Hepatocyte (in vitro differentiated cells): ENCODE data around the gene TMPRSS6. TPM values are rescaled to one million over a fixed set of nuclear protein-coding genes. Genes with fewer than 3 reads are reported as not detected.

ENCODE experiments used
- DNase-seq: peaks from one replicate; pipeline ENCODE4 v3.0.0-alpha.2; 2016; ENCODE audit warnings: low spot score
- H2AFZ ChIP-seq: fragments of 200-600 bp; sonication (generic); 2 replicates; pipeline ENCODE4 v1.6.0; 2016; ENCODE audit warnings: antibody characterized with exemption, mild to moderate bottlenecking
- H3K27ac ChIP-seq: fragments of 200-600 bp; sonication (generic); 2 replicates; pipeline ENCODE4 v1.5.1; 2016; ENCODE audit warnings: mild to moderate bottlenecking
- H3K27me3 ChIP-seq: fragments of 200-600 bp; sonication (generic); 2 replicates; pipeline ENCODE4 v1.6.1; 2016
- H3K36me3 ChIP-seq: fragments of 200-600 bp; sonication (generic); replicated peaks from 2 replicates; pipeline ENCODE4 v1.5.1; 2016; ENCODE audit warnings: low read depth; ENCODE audit not compliant: insufficient read depth
- H3K4me1 ChIP-seq: fragments of 200-600 bp; sonication (generic); 2 replicates; pipeline ENCODE4 v1.5.1; 2016; ENCODE audit warnings: mild to moderate bottlenecking, moderate library complexity; ENCODE audit not compliant: insufficient read depth
- H3K4me2 ChIP-seq: fragments of 200-600 bp; sonication (generic); 2 replicates; pipeline ENCODE4 v1.6.0; 2016
- H3K4me3 ChIP-seq: fragments of 200-600 bp; sonication (generic); 2 replicates; pipeline ENCODE4 v1.5.1; 2016; ENCODE audit warnings: mild to moderate bottlenecking
- H3K79me2 ChIP-seq: fragments of 200-600 bp; sonication (generic); 2 replicates; pipeline ENCODE4 v1.6.0; 2017; ENCODE audit warnings: mild to moderate bottlenecking
- H3K9me2 ChIP-seq: fragments of 200-600 bp; sonication (generic); replicated peaks from 2 replicates; pipeline ENCODE4 v1.6.0; 2017; ENCODE audit warnings: mild to moderate bottlenecking; ENCODE audit not compliant: insufficient read depth
- H3K9me3 ChIP-seq: fragments of 200-600 bp; sonication (generic); 2 replicates; pipeline ENCODE4 v1.5.1; 2016; ENCODE audit warnings: low read depth, mild to moderate bottlenecking
- H4K20me1 ChIP-seq: fragments of 200-600 bp; sonication (generic); 2 replicates; pipeline ENCODE4 v1.6.0; 2016; ENCODE audit warnings: mild to moderate bottlenecking; ENCODE audit not compliant: insufficient read depth, poor library complexity, severe bottlenecking
- CTCF ChIP-seq: fragments of 200-600 bp; sonication (generic); IDR thresholded peaks from 2 replicates; pipeline ENCODE4 v1.5.1; 2016; ENCODE audit warnings: antibody characterized with exemption, mild to moderate bottlenecking; ENCODE audit not compliant: poor library complexity
- EZH2 ChIP-seq: fragments of 200-600 bp; sonication (generic); IDR thresholded peaks from 2 replicates; pipeline ENCODE4 v1.6.1; 2016; ENCODE audit warnings: antibody characterized with exemption, mild to moderate bottlenecking, borderline replicate concordance
- EZH2phosphoT487 ChIP-seq: fragments of 200-600 bp; sonication (generic); IDR thresholded peaks from one replicate; pipeline ENCODE4 v1.6.1; 2018; ENCODE audit warnings: antibody characterized with exemption, mild to moderate bottlenecking, low read depth, moderate library complexity; ENCODE audit not compliant: unreplicated experiment, severe bottlenecking
- WGBS: methylation state at CpG from one replicate; pipeline ENCODE4 v1.1.6; 2016; ENCODE audit warnings: low lambda C conversion rate; ENCODE audit errors: missing lambda C conversion rate; 5-methylcytosine and 5-hydroxymethylcytosine counted together
- polyA plus RNA-seq: library from polyadenylated mRNA; unstranded; fragments of >200 nt; fragmentation: Nextera tagmentation; extraction: Ambion mirVana; gene quantifications from 2 replicates; pipeline ENCODE4 v1.2.1, GENCODE V29; 2016
- total RNA-seq: library from RNA; depleted of rRNA; stranded (reverse); fragments of >200 nt; gene quantifications from 2 replicates; pipeline ENCODE4 v1.2.3, GENCODE V29; 2014

The TMPRSS6 gene
- 43.3 and 49.8 TPM in 2 replicates for total RNA-seq
- 21.3 and 34.4 TPM in 2 replicates for polyA plus RNA-seq

DNA sequence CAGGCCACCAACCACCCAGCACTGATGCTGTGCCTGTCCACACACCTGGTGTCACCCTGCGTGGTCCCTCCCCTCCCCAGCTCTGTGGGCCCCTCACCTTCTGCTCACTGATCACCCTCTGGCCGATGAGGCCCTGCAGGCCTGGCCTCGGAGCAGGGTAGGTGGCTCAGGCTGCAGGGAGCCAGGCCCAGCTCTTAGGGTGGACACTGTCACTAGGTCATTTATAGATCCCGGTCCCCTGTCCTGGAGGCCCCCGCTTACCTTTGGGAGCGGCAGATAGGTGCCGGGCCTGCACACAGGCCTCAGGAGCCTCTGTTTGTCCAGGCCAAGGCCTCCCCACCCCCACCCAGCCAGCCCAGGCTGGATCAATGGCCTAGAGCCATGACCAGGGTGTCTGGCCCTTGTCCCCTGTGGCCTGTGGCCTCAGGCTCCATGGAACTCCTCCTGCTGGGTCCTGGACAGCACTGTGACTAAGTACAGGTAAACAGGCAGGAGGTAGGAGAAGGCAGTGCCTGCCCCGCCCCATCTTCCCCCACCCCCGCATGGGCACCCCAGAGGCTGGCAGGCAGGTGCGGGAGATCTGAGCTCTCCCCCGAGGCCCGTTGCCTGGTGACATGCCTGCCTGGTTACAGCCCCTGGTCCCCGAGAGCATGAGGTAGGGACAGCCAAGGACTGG, at the start of gene TMPRSS6:
Gene TMPRSS6, minus strand, starts transcription at position 472 of the 676 bp plus-strand sequence. CDS start 6,296 bp downstream, outside the sequence.
- DNase-seq: peak; percentile 69
- WGBS: 63% methylated on average over 13 of the region's 13 CpGs
- H4K20me1 ChIP-seq: no peaks in the 10 kb centered on the region
- H3K9me2 ChIP-seq: no peaks in the 10 kb centered on the region
- TF ChIP-seq EZH2phosphoT487: no peak
- no peak for TF ChIP-seq EZH2
- TF ChIP-seq CTCF: no peak
- no peaks in the 10 kb centered on the region for H3K36me3 ChIP-seq
- H3K27ac ChIP-seq: peak within 1 kb of the TSS; percentile 78
- peak within 1 kb of the TSS; percentile 51 for H3K4me2 ChIP-seq
- H3K79me2 ChIP-seq: no peaks in the 10 kb centered on the region
- no peak within 1 kb of the TSS for H3K4me3 ChIP-seq
- no peaks in the 10 kb centered on the region for H3K9me3 ChIP-seq
- H3K27me3 ChIP-seq: no peaks in the 10 kb centered on the region
- H2AFZ ChIP-seq: no peak within 1 kb of the TSS
- H3K4me1 ChIP-seq: peaks cover 27% of the 10 kb centered on the region

DNA sequence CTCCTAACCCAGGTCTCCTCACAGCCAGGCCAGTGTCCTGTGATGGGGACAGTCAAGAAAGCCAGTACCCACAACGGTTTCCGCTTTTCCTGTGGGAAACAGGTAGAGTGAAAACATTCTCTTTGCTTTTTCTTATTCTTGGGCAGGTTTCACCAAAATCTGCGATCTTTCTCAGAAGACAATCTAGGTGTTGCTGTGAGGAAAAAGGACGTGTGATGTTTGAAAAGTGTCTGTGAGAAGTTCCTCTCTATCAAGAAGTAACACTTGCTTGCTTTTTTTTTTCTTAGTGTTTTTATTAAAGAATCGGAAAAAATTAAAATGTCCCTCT, 49.4 kb upstream of the TMPRSS6 start:
- TF ChIP-seq EZH2phosphoT487 (no peak), CTCF (no peak), EZH2 (no peak)

DNA sequence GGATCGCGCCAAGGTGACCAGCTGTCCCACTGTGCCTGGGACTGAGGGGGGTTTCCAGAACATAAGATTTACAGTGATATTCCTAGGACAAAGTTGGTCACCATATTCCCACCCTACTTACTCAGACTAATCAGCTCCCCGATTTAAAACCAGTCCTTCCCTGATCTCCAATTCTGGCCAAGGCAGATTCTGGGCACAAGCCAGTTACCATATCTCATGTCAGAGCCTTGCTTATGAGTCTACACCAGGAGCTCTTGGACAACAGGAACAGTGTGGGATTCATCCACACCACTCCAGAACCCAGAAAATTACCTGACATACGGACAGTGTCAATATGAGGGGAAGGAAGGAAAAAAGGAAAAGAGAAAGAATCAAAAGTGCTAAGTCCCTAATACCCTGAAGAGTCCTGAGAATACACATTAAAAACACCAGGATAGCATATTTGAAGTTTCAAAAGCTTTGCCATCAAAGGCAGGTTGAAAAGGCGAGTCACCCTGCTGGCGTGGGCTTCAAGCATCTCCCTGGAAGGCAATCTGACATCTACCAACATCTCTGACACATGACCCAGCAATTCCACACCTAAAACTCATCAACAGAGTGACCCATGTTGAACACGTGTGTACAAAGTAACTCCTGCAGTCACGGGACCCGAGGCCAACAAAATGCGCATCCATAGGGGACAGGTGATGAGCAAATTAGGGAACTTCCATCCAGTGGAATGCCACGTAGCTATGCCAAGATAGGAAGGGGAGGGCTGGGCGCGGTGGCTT, 48.2 kb upstream of the TMPRSS6 start:
- H3K9me2 ChIP-seq: no peaks in the 10 kb centered on the region
- H2AFZ ChIP-seq: no peak overlapping the region
- 86% methylated on average over 13 of the region's 13 CpGs for WGBS
- no peaks in the 10 kb centered on the region for H3K27me3 ChIP-seq
- H3K4me2 ChIP-seq: no peak overlapping the region
- H3K4me1 ChIP-seq: no peaks in the 10 kb centered on the region
- H3K36me3 ChIP-seq: no peaks in the 10 kb centered on the region
- no peaks in the 10 kb centered on the region for H3K79me2 ChIP-seq
- no peak overlapping the region for H3K27ac ChIP-seq
- no peaks in the 10 kb centered on the region for H3K9me3 ChIP-seq
- no peak overlapping the region for H3K4me3 ChIP-seq
- no peak for TF ChIP-seq EZH2
- no peak for TF ChIP-seq CTCF
- no peak for TF ChIP-seq EZH2phosphoT487
- no peaks in the 10 kb centered on the region for H4K20me1 ChIP-seq
- no peak for DNase-seq

More for the DNA sequence above, 49.4 kb upstream of the TMPRSS6 start:
- Histone ChIP-seq H3K27ac (no peak overlapping the region), H3K36me3 (no peaks in the 10 kb centered on the region), H3K9me2 (no peaks in the 10 kb centered on the region), H3K4me1 (no peaks in the 10 kb centered on the region), H3K4me2 (no peak overlapping the region), H3K27me3 (no peaks in the 10 kb centered on the region), H2AFZ (no peak overlapping the region), H3K79me2 (no peaks in the 10 kb centered on the region), H4K20me1 (no peaks in the 10 kb centered on the region), H3K4me3 (no peak overlapping the region), H3K9me3 (no peaks in the 10 kb centered on the region)
- no peak for DNase-seq
- 89% methylated on average over 5 of the region's 5 CpGs for WGBS
